Stimulated activated CD4-positive, alpha-beta T cell treated with anti-CD3 and anti-CD28 coated beads, Interleukin-4, amount 100 ng/mL, for 24 hours (primary cell): ENCODE measurements around the gene SHANK2.

Experiments
- DNase-seq: peaks from one replicate; pipeline ENCODE4 v3.0.0-alpha.2; 2020

Gene SHANK2

GRCh38 chr11:71218789-71219499 is 33.4 kb downstream of the SHANK2 start:
- no peak for DNase-seq

GRCh38 chr11:71215425-71215965 is 36.9 kb downstream of the SHANK2 start:
- DNase-seq = no peak

- no peak for DNase-seq
These were observed 37.6 kb downstream of the SHANK2 start for GRCh38 chr11:71214553-71215424.

DNA sequence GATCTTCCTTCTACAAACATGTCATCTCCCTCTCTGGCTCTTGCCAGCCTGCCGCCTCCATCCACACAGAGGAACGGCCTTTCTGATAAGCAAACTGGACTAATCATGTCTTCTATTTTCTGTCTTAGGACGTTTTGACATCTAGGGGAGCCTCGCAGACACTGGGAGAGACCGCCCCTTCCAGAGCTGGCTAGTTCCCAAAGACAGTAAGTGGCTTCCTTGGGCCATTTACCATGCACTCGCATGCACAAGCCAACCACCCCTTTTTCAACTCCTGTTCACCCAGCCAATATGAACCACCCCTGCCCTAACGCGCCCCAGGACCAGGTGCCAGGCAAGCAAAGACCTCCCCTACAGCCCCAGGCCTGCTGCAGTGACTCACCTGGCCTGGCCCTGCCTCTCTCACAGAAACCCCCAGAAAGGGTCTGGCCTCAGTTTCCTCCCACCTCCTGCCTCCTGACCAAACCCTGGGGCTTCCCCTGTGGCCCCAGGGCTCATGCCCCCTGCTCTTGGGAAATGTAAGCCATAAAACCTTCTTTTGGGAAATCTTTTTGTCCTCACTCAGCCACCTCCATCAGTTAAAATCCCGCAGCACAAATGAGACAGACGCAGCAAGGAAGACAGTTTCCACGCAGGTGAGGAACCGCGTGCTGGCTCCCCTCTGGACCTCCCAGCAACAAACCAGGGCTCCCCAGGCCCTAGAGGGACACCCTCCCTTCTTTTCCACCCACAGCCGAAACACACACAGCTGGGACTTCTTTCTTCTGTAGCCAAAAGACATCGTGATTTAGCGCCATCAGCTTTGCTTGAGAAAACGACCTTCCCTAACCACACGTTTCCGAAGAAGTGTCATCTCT is 38.5 kb downstream of the SHANK2 start:
- DNase-seq = no peak

DNA sequence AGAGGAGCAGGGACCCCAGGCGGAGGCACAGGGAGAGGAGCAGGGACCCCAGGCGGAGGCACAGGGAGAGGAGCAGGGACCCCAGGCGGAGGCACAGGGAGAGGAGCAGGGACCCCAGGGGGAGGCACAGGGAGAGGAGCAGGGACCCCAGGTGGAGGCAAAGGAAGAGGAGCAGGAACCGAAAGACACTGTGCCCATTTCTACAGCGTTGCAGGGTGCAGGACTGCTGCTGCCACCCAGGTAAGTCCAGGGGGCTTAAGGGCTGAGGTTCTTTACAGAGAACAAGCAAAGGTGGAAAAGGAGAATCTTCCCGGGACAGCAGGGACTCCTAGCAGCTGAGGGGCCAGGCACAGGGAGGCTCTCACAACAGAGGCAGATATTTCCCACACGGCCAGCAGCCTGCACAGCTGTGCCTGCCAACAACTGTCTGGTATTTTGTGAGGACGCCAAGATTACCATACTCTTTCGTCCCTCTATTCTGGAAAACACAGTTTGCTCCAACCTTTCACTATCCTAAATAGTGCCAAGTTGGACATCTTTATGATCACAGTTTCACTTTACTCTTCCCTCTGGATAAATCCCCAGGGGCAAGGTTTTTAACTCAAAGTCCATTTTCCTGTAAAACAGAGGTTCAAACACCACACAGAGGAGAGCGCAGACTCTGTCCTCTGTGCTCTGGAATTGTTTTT is 39.4 kb downstream of the SHANK2 start:
- DNase-seq = no peak

- DNase-seq = no peak
These were observed 40.7 kb downstream of the SHANK2 start for GRCh38 chr11:71211631-71212030.

DNA sequence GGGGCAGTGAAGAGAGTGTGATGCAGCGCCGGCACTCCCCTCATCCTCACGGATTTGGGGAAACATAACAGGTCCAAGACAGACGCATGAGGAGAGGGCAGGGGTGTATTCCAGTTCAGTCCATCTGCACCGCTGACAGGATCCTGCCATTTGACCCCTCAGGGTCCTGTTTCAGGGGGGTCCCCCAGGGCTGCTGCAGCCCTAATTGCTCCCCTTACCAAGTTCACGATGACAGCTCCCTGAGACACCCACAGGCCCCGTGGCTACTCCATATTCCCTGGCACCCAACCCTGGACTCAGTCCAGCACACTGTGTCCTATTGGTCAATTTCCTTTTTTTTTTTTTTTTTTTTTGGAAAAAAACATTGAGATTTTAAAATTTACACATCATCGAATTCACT is 41.5 kb downstream of the SHANK2 start:
- DNase-seq = no peak

GRCh38 chr11:71209656-71210055 is 42.7 kb downstream of the SHANK2 start:
- DNase-seq = no peak

- DNase-seq = no peak
These were observed 43.2 kb downstream of the SHANK2 start for GRCh38 chr11:71209181-71209580.

DNA sequence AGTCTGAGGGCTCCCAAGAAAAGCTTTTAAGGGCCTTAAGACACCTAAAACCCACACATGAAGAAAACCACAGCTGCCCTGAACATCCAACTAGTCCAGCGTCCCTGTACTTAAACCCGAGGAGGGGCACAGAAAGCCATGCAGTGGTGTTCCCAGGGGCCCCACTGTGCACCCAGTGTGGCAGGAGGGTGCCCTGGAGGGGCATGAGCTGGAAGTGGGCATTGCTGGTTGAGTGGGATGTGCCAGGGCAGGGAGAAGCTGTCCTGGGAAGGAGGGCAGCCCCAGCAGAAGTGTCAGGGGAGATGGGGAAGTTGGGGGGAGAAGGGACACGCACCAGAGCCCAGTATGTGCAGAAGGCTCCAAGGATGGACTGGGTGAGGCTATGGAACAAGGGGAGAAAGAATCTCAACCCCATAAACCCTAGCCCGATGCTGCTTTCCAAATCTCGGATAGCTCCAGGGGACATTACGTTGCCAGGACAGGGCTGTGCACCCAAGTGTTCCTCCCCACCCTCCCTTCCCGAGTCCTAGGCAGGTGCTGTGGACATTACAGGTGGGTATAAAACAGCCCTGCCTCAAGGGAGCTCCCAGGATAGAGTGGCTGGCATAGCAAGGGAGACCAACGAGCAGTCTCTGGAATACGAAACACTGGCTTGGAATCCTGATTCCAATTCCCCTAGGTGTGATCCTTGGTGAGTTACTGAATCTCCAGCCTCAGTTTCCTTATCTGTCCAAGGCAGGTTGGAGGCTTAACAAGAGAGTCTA is 44.2 kb downstream of the SHANK2 start:
- DNase-seq = no peak

- DNase-seq = no peak
These were observed 44.8 kb downstream of the SHANK2 start for GRCh38 chr11:71207563-71207962.

DNA sequence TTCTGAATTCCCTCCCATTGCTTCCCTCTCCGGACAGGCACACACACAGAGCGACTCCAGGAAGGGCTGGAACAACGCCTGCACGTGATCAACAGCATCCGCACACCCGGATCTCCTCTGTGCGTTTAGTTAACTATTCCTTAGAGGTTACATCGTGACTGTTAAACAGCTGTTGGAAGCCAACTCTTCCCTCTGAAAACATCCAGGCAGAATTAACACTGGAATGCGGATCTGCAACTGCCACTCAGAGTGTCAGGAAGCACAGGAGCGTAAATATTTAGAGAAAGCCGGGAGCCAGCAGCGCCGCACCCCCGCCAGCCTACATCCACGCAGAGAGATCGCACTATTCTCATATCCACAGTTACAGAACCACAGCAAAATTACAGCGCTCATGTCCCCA is 46.2 kb downstream of the SHANK2 start:
- no peak for DNase-seq

GRCh38 chr11:71204748-71205664 is 47.4 kb downstream of the SHANK2 start:
- no peak for DNase-seq

DNA sequence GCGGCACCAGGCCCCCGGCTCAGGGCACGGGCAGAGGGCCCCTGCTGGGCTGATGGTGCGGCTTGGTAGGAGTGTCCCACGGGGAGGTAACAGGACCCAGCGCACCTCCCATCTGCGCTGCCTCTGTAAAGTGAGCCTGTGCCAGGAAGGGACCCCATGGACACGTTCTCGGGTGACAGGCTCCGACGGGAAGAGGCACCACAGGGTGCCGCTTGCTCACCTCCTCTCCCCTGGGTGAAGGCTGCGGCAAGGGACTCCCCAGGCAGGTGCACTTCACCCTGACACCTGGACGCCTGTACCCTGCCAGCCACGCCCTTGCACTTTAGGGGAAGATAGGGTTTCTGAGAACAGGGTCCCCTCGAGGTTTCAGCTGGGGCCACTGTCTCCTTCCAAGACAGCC is 48.1 kb downstream of the SHANK2 start:
- DNase-seq = no peak

GRCh38 chr11:71203681-71204080 is 48.7 kb downstream of the SHANK2 start:
- no peak for DNase-seq

DNA sequence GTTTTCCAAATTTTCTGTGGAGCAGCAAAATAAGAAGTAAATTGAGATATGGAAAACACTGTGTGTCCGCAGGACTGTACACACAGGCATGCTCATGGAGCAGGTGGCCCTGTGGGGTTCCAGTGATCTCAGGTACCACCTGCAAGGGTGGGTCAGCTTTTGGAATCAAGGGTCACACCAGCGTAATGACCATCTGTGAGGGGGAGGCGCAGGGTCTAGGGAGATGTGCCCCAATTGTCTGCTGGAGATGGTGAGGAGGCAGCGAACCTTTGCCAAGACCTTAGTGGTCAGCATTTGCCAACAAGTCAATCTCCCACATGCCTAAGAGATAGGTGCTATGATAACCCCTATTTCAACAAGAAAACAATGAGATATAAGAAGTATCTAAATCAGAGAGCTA is 49.4 kb downstream of the SHANK2 start:
- no peak for DNase-seq

- DNase-seq = no peak
These were observed 49.8 kb downstream of the SHANK2 start for GRCh38 chr11:71202598-71202944.
